ENCODE measurements around the gene SMAD3.

DNA sequence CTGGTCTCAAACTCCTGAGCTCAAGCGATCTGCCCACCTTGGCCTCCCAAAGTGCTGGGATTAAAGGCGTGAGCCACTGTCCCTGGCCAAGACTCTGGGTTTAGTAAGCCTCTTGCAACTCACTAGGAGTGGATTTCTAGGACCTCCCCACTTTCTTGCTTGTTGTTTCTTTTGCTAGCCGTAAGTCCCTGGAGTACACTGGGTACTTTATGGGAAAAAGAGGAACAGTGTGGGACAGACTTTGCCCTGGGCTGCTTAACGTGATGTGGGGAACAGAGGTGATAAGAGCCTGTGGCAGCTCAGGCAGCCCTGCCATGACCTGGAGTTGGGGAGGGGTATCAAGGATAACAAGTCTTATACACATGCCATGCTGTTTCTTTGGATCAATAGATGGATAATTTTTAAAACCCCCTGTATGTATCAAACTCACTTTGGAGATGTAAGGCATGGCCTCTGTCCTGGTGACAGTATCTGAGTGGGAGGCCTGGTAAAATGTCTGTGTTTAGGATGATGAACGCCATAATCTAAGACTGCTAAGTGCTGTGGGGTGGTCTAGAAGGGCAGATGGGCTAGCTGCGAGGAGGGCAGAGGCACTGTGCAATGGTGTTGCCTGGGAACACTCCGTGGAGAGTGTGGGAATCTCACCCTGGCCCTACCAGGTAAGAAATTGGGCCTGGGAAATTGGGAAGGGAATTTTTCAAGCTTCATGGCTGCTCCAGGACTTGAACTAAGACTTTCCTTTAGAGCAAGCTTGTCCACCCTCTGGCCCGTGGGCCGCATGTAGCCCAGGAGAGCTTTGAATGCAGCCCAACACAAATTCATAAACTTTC lies 54.8 kb downstream of the SMAD3 start:
- TF ChIP-seq POLR2AphosphoS5 (IDR thresholded peaks at IDR 0.05; ENCODE audit: low read depth, low read length) (no peak), POLR2A (IDR thresholded peaks at IDR 0.05; ENCODE audit: low read depth, low read length) (no peak), TAF1 (IDR thresholded peaks at IDR 0.05; ENCODE audit: borderline replicate concordance, low read depth, low read length) (no peak)

Measured in GM12892 (cell line).